RKO (cell line): ENCODE measurements around the gene CDH23.

ENCODE experiments used
- DNase-seq: peaks from one replicate; pipeline ENCODE4 v3.0.0-alpha.2; 2016; ENCODE audit warnings: low spot score

The CDH23 gene

DNA sequence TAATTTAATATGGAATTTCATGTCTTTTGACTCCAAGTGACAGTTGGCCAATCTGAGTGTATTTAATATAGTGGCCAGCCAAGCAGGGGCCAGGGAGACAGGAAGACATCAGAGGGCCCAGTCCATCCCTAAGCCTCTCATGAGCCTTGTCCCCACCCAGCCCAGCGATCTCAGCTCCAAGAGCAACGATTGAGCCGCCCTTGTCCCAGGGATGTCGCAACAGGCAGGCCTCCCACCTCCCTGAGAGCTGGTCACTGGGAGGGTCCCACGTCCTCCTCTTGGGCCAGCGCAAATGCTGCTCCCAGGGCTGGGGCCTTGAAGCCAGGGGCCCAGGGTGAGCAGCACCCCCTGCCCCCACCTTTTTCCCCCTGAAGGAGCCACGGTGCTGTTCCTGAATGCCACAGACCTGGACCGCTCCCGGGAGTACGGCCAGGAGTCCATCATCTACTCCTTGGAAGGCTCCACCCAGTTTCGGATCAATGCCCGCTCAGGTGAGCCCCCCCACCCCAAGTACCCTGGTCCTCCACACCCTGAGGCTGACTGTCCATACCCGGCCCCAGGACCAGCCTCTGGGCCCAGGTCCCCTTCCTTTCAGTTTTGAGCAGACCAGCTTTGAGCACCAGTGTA lies 293.5 kb downstream of the CDH23 start:
- DNase-seq, result no peak

DNA sequence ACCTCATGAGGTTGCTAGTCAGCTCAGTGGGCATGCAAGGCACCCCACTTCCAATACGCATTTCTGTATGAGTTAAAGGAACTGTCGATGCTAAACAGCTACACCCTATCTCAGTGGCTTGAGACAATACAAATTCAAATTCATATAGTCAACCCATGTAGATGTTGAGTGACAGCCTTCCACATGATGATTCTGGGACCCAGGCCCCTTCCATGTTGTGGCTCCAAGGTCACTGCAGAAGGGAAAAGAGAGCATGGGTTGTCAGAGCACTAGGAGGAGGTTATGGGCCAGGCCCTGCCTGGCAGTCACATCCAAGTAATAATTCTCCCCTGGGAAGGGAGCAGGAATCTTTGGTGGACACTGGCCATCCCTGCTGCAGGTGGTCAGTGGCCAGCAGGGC lies 294.7 kb downstream of the CDH23 start:
- DNase-seq, result no peak

DNA sequence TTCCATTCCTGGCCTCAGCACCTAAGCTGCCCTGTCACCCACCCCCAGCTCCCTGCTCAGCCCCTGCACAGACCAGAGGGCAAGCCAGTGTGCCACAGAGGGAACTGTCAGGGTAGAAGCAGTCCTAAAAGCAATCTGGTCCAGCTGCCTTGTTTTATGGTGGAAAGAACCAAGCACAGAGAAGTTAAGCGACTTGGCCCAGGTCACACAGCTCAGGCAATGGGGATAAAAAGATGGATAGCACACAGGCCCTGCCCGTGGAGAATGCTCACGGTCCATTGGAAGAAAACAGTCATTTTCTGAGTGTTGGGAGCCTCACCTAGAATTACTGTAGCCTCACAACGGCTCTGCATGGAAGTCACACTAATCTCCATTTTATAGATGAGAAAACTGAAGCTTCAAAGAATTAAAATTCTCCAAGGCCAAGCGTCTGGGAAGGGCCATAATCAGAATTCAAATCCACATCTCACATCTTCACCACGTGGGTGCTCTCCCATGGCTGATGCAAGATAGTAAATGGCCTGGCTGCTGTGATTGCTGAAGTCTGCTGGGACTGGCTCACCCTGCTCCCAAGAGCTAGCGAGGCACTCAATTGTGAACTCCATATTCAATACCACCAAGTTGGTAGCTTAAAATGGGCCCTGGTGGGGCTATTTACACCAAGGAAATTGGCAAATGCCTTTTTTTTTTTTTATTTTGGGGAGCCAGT lies 296.0 kb downstream of the CDH23 start:
- no peak for DNase-seq

DNA sequence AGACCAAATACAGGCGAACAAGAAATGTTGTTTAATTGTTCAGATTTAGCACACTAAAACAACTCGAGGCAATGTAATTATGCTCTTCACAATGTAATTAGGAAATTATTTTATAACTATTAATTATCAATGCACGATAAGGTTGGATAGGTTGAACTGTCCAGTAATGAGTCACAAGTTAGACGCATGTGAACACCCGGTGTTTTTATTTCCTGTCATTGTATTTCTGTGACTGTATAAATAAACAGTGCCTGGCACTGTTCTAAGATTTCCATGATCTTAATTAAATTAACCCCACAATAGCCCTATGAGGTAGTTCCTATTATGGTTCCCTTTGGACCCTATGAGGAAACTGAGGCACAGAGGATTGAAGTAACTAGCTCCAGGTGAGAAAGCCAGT lies 296.7 kb downstream of the CDH23 start:
- DNase-seq, result no peak

DNA sequence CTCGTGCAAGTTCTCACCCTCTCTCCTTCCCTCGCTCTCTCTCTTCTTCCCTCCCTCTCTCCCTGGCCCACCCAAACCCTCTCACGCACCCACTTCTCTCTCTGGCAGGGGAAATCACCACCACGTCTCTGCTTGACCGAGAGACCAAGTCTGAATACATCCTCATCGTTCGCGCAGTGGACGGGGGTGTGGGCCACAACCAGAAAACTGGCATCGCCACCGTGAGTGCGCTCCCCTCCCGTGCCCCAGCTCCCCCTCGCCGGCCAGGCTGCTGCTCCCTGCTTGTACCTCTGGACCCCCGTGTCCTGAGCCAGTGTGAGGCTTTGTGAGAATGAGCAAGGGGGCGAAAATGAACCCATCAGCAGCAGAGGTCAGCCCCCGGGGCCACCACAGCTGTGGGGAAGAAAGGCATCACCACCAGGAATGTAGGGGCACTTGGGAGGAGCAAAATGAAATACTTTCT lies 297.4 kb downstream of the CDH23 start:
- no peak for DNase-seq

DNA sequence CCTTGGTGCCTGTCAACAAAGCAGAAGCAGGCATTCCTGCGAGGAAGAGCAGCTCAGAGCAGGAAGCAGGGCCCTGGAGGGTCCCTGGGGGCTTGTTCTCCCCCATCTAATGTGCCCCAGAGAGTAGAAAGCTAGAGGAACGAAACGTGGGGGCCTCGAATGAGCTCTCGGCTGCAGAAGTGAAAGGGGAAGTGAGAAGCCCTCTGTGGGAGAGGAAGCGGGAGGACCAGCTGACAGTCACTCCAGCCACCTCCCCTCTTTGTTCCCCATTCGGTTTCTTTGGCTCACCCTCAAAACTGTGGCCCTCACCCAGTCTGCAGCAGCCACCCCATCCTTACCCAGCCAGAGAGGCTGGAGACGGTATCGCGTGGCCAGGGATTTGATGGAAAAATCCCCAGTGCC lies 297.8 kb downstream of the CDH23 start:
- no peak for DNase-seq

DNA sequence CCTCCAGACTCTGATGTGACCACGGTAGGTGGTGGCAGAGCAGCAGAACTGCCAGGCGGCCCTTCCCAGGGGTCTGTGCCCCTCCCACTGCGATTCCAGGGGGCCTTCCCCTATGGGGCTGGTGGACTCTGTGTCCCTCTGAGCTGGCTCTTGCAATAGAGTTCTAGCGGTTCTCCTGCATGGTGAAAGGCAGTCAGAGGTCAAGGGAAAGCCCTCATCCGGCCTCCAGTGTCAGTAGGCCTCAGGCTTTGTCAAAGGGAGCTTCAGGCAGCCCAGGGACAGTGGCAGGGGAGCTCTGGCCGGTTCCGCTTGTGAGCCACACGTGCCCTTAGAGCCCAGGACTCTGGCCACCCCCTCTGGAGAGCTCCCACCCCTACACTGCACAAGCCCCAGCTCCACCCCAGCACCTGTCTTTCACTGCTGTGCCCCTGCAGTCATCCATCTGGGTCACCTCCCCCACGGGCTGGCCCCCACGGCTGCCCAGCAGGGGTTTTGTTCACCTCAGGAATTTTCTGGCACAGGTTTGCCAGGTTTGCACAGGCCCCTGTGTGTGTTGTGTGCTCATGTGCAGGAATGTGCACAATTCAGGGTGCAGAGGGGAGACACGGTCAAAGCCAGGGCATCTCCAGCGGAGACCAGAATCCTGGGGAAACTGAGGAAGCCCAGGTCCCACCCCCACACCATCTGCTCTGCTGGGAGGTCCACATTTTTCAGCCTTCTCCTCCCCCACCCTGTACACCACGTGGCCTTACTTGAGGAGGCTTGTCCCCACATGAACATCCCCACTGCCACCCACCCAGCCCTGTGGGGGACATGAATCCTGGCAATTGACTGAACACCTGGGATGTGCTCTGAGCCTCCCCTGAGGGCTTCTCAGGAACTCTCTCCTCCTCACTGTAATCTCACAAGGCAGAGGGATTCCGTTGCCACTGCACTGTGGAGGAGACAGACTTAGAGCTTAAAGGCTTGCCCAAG lies 299.1 kb downstream of the CDH23 start:
- DNase-seq, result no peak

DNA sequence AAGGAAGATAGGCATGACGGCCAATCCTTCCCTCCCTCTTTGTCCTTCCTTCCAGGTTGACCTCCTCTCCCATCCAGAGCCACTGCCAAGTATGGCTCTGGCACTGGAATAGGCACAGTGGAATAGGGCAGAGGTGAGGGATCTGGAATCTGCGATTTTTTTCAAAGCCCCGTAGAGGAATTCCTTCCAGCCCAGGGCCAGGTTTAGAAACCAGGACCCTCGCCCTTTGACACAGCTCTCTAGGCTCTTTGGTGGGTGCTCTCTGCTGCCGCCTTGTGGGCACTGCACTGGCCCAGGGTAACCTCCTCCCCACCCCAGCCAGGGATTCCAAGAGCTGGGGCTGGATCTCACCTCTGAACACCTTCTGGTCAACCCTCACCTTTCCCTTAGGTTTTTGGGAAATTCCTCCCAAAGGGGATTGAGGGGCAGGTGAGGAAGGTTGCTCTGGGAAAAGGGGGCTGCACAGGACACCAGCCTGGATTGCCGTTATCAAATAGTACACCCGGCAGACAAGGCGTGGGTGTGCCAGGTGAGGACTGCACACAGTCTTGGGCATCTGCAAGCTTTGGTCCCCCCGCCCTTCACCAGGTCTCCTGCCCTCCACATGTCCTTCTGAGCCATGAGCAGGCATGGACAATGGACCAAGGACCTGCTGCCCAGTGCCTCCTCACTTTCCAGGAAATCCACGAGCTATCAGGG lies 300.1 kb downstream of the CDH23 start:
- peak; percentile 27 for DNase-seq

DNA sequence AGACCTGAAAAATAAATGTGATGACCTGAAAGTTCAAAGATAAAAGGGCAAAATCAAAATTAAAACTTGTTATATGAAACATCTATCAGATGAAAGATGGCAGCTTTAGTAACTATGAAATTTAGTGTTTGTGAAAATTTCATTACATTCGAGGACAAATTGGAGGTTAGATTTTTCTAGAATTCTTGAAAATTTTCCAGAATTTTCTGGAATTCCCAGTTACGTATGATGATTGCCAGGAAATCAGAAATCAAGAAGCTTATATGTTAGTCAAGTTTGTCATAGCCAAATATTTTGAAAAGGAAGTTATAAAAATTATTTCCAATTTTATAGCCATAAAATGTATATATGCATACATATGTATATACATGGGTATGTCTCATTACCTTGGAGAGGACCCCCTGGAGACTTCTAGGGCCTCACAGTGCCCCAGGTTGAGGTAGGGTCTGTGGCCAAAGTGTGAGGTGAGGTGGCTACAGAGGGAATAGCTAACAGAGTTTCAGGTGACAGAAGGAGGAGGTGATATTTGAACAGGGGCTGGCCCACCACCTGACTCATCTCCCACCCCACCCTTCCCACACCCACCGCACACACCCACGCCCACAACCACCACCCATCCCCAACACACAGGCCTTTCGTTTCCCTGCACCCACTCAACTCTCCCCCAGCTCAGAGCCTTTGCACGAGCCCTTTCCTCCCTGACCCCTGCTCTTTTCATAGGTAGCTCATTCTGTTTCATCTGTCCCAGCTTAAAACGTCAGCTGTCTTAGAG lies 301.4 kb downstream of the CDH23 start:
- DNase-seq, result no peak

DNA sequence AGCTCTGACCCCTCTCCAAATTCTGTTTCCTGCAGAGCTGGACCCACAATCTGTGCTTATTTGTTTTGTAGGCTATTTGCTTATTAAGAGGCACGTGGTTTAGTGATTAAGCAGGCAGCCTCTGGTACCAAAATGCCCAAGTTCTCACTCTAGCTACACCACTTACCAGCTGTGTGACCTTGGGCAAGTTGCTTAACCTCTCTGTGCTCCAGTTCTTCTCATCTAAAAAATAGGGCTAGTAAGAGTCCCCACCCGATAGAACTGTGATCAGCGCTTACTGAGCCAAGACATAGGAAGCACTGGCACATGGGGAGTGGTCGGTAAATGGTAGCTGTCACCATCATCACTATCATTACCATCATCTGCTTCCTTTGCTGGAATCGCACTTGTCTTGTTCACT lies 302.0 kb downstream of the CDH23 start:
- DNase-seq, result no peak

DNA sequence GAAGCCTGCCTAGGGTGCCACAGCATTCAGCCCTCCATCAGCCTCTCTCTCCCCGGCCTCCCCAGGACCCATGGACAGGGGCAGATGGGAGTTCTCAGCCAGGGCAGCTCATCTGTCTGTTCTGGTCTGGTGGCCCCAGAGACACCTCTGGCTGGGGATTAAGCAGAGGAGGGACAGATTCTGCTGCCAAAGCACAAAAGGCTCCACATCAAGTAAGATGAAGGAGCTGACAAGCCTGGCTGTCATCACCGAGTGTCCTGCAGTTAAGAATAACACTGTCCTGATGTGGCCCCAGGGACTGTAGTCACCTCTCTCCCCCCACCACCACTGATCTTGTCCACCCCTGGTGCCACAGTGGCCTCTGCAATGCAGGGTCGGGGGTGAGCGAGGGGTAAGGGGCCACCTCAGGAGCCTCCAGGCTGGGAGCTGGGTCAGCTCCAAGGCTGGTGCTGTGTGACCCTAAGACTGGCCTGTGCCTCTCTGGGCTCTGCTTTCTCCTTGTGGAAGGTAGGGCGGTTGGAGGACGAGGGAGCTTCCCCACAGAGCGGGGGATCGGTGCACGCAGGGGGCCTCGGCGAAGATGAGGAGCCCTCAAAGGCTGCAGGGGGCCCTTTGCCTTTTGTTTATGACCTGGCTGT lies 304.1 kb downstream of the CDH23 start:
- no peak for DNase-seq

DNA sequence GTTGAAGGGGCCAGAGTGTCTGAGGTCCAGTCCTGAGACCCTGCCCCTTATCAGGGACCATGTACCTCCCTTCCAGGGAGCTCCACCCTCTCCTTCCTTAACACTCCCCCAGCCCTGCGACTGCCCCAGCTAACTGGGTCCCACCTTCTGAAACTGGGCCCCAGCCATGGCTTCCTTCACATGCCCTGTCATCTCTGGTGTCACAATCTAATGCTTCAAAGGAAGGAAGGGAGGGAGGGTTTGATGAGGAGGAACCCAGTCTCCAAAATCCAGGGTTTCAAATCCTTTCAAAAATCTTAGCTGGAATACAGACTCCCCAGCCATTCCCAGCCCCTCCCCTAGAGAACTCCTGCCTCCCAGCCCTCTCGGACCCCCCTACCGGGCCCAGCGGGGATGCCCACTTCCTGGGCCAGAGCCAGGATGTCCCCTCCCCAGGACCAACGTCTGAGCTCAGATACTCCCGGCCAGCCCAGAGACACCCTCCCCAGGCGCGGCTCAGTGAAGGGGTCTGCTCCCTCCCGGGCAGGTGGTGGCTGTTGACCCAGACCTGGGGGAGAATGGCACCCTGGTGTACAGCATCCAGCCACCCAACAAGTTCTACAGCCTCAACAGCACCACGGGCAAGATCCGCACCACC lies 304.9 kb downstream of the CDH23 start:
- no peak for DNase-seq

DNA sequence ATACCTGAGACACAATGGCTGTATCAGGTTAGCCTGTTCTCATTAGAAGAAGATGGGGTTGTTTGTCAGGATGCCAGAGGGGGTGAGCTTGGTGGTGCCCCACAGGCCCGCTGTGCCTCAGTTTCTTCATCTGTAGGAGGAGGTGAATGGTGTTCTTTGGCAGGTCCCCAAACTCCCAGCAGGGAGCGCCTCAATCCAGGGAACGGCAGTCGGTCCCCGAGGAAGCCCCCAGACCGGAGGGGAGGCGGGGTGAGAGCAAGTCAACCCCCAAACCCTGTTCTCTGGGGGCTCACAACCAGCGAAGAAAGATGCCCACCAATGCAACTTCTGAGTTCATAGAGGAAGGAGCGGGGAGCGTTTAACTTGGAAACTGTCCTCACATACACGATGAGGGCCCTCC lies 306.9 kb downstream of the CDH23 start:
- DNase-seq, result no peak

DNA sequence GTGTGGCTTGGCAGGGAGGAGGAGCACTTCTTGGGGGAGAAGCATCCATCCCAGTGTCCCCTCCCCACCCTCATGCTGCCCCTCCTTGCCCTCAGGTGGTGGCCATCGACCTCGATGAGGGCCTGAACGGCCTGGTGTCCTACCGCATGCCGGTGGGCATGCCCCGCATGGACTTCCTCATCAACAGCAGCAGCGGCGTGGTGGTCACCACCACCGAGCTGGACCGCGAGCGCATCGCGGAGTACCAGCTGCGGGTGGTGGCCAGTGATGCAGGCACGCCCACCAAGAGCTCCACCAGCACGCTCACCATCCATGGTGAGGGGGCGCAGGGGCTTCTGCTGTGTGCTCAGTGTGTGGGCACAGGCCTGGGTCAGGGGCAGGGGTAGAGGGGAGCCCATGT lies 308.1 kb downstream of the CDH23 start:
- no peak for DNase-seq

DNA sequence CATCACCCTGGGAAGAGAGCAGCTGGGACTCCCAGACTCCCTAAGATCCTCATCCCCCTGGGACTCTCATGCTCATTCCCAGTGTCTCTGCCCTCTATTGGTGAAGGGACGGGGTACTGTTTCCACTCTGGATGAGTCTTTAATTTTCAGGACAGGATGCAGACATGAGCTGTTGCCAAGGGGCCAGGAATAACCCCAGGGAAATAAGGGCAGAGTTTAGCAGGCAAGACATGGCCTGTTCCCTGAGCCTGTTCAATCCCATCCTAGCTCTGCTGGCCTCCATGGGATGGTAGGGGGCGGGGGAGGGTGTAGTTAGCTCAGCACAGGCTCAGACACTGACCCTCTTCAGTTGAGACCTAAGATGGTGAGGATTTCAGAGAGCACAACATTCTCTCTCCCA lies 308.9 kb downstream of the CDH23 start:
- DNase-seq, result no peak

DNA sequence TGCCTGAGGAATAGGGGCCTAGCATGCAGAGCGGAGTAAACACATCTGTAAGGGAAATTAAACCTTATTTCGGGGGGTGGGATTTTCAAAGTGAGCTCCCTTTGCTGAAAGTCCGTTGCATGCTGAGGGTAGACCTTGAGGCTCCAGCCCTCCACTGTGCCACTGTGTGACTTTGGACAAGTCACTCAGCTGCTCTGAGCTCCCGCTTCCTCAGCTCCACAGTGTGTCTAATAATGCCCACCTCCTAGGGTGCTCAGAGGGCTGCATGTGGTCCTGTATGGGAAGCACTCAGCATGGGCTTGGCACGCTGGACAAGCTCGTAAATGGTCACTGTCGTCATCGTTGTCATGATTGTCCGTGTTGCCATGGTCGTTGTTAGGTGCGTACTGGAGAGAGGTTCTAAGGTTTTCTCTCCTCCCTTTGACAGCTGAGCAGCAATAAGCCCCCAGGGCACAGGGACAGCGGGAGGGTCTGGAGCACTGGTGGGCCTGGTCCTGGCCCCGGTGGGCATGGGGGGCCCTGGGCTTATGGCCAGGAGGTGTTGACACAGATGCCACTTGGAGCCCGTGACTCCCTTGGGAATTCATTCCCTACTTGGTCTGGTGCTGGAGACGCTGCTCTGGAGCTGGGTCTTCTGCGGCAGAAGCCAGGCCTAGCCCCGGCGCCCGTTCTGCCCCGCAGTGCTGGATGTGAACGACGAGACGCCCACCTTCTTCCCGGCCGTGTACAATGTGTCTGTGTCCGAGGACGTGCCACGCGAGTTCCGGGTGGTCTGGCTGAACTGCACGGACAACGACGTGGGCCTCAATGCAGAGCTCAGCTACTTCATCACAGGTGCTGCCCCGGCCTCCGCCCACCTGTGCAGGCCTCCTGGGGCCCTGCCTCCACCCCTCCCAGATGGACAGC lies 309.7 kb downstream of the CDH23 start:
- DNase-seq, result no peak

DNA sequence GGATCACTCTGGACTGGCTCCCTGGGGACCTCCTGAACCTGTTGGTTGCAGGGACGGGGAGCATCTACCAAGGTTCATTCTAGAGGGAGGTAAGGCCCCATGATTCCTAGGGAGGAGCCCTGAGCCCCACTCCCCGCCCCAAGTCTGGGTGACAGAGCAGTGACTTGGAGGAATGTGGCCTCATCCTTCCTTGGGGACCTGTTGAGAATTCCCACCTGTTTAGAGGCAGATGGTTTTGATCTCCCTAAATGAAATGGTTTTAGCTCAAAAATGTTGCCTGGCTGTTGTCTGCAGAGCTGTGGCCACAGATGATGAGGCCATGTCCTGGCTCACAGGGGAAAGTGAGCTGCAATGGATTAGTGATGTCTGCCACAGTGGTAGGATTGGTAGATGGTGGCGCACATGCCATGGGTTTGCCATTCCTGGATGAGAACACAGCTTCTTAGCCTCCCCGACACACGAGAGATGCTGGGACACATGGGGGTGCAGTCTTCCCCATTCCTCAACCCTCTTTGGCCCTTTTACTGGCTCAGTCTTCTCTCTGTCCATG lies 310.6 kb downstream of the CDH23 start:
- no peak for DNase-seq

DNA sequence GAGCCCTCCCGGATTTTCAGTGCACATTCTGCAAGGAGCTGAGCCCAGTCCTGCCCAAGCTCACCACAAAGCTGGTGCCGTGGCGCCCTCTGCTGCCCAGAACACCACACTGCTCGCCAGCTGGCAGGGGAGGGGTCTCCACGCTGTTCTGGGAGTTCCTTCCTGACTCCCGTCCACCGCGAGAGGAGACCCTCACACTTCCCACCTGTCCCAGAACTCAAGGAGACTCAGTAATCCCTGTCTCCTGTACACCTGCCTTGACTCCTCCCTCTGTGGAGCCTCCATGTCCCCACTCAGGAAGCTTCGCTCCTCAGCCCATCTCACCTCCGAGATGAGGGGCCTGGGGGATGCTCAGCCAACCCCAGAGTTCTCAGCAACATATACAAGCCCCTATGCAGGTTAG lies 311.6 kb downstream of the CDH23 start:
- no peak for DNase-seq
